Adrenal gland (tissue), 12 donors: ENCODE results near the gene GDF9. TPM values are rescaled to one million over a fixed set of nuclear protein-coding genes. Genes with fewer than 3 reads are reported as not detected.

Experiments
- DNase-seq, 7 donors: peaks; one replicate each; pipeline ENCODE4 v3.0.0-alpha.2; 2019 to 2020
- H3K27ac ChIP-seq, 5 donors: fragments of 200-600 bp; sonication (generic) in 4 of 5; 1 replicate in 3 of 5; 2 replicates in 2 of 5; pipeline versions ENCODE4 v1.5.1 to v1.8.0; 2016 to 2020; ENCODE audit warnings: mild to moderate bottlenecking in 1 of 5
- H3K27me3 ChIP-seq: fragments of 200-600 bp; 2 replicates; pipeline ENCODE4 v1.8.0; 2021
- H3K36me3 ChIP-seq, 2 donors: fragments of 200-600 bp; replicated peaks in 1 of 2; 1 replicate in 1 of 2; 2 replicates in 1 of 2; pipeline versions ENCODE4 v1.5.1 to v1.8.0; 2018 to 2022
- H3K4me1 ChIP-seq, 2 donors: fragments of 200-600 bp; replicated peaks in 1 of 2; 1 replicate in 1 of 2; 2 replicates in 1 of 2; pipeline versions ENCODE4 v1.5.1 to v1.8.0; 2018 to 2021
- H3K4me3 ChIP-seq, 4 donors: fragments of 200-600 bp; sonication (generic) in 3 of 4; one replicate each; pipeline ENCODE4 v1.5.1; 2016 to 2018
- H3K9me3 ChIP-seq, 3 donors: fragments of 200-600 bp; sonication (generic) in 1 of 3; replicated peaks in 1 of 3; 1 replicate in 2 of 3; 2 replicates in 1 of 3; pipeline versions ENCODE4 v1.5.1 to v1.8.0; 2016 to 2021
- CTCF ChIP-seq, 6 experiments: fragments of 450-650 bp in 4 of 6; fragments of 200-600 bp in 2 of 6; sonication (generic) in 1 of 6; IDR thresholded peaks; 1 replicate in 5 of 6; 2 replicates in 1 of 6; pipeline versions ENCODE4 v1.5.1 to v1.8.0; 2016 to 2021; ENCODE audit warnings: antibody characterized with exemption in 6 of 6, mild to moderate bottlenecking in 2 of 6, moderate library complexity in 1 of 6
- POLR2A ChIP-seq, 2 donors: fragments of 450-650 bp; IDR thresholded peaks; one replicate each; pipeline ENCODE4 v1.6.1; 2017; ENCODE audit warnings: antibody characterized with exemption in 2 of 2, mild to moderate bottlenecking in 2 of 2, moderate library complexity in 1 of 2
- WGBS, 4 donors: extraction: QIAGEN DNeasy Blood & Tissue Kit in 2 of 4; methylation state at CpG; one replicate each; pipeline versions ENCODE4 v1.1.5 to v1.1.7; 2013 to 2017; 5-methylcytosine and 5-hydroxymethylcytosine counted together
- intact Hi-C, 2 donors: fragments of 100-400 bp; cut with DNase I; formaldehyde crosslinking; loops; one replicate each; pipeline versions ENCODE4 v1.14.1 to v1.15.0; 2022 to 2023
- polyA plus RNA-seq, 3 donors: library from polyadenylated mRNA; stranded (reverse); fragments of 200-250 nt in 2 of 3; fragments of 350-450 nt in 1 of 3; fragmentation: Illumina TruSeq in 1 of 3; extraction: RNeasy Lipid Tissue Mini Kit (QIAGEN cat#74804) in 1 of 3; gene quantifications; one replicate each; pipeline ENCODE4 v1.2.3, GENCODE V29; 2013 to 2014
- total RNA-seq, 9 donors: library from RNA; depleted of rRNA in 4 of 9; stranded (reverse); fragments of >200 nt in 4 of 9; fragments of 120-200 nt in 1 of 9; fragmentation: NEBNext Ultra II Directional in 1 of 9; extraction: Animal tissue kit (Norgen Biotek cat#: 25700) in 1 of 9; gene quantifications; one replicate each; pipeline versions ENCODE4 v1.1.0 to v1.2.4, GENCODE V29; 2013 to 2023
- donor health status: healthy with polysubstance abuse.
- donor health status: Bipolar disorder and iron deficiency.
- donor health status: DM: yes; HTN: yes; CAD: no.
- donor health status: DM: no; HTN: no; CAD: no.
- donor health status: DM: no; HTN: no; CAD: no.
- donor health status: DM: yes; HTN: yes; CAD: no.

The GDF9 gene
- total and polyA plus RNA-seq, 12 donors, result 0.41 to 1.4 (median 0.83) TPM

GRCh38 chr5:132898094-132898493, 31.8 kb upstream of the GDF9 start:
- WGBS, 4 donors, result 64 to 71% (median 67%) methylated on average over 3 of the region's 3 CpGs
- intact Hi-C loops, result loop anchor here in 1 of 2 donors (10.0 kb wide), 1 partner anchor 47 kb away; no protein-coding TSS in a partner anchor
- DNase-seq, result no peak
- H3K9me3 ChIP-seq, result no peaks in the 10 kb centered on the region
- H3K27ac ChIP-seq, result peak overlapping the region in 1 of 5 donors; percentile 59
- H3K4me1 ChIP-seq, result peaks cover 17 to 30% of the 10 kb centered on the region in 2 donors
- H3K4me3 ChIP-seq, result no peak overlapping the region
- TF ChIP-seq POLR2A (IDR thresholded peaks at IDR 0.05) (no peak), CTCF (IDR thresholded peaks at IDR 0.05) (no peak)
- no peaks in the 10 kb centered on the region for H3K27me3 ChIP-seq
- peaks cover 0 to 68% of the 10 kb centered on the region in 2 donors for H3K36me3 ChIP-seq

GRCh38 chr5:132896685-132897084, 30.4 kb upstream of the GDF9 start:
- intact Hi-C loops, result loop anchor here in 1 of 2 donors (10.0 kb wide), 1 partner anchor 48 kb away; no protein-coding TSS in a partner anchor
- Histone ChIP-seq H3K36me3 (peaks cover 0 to 77% of the 10 kb centered on the region in 2 donors), H3K4me3 (no peak overlapping the region), H3K27me3 (no peaks in the 10 kb centered on the region), H3K4me1 (peaks cover 17 to 30% of the 10 kb centered on the region in 2 donors), H3K9me3 (no peaks in the 10 kb centered on the region), H3K27ac (peak overlapping the region in 3 of 5 donors; percentile 48 to 59 (median 50))
- 80 to 88% (median 82%) methylated on average over 7 of the region's 7 CpGs for WGBS, 4 donors
- no peak for DNase-seq
- no peak for TF ChIP-seq CTCF (IDR thresholded peaks at IDR 0.05)
- TF ChIP-seq POLR2A (IDR thresholded peaks at IDR 0.05), result no peak

- Histone ChIP-seq H3K27me3 (no peaks in the 10 kb centered on the region), H3K27ac (peak overlapping the region in 3 of 5 donors; percentile 48 to 59 (median 50)), H3K36me3 (peaks cover 0 to 77% of the 10 kb centered on the region in 2 donors), H3K4me1 (peaks cover 17 to 39% of the 10 kb centered on the region in 2 donors), H3K4me3 (no peak overlapping the region), H3K9me3 (no peaks in the 10 kb centered on the region)
- WGBS, 4 donors, result 41 to 60% (median 46%) methylated on average over 4 of the region's 4 CpGs
- peak in 3 of 7 donors; percentile 25 to 47 (median 30) for DNase-seq
- intact Hi-C loops, result loop anchor here in 1 of 2 donors (10.0 kb wide), 1 partner anchor 49 kb away; no protein-coding TSS in a partner anchor
- TF ChIP-seq POLR2A (IDR thresholded peaks at IDR 0.05) (no peak), CTCF (IDR thresholded peaks at IDR 0.05) (no peak)
Measured at GRCh38 chr5:132895719-132896305, 29.5 kb upstream of the GDF9 start.

- peaks cover 0 to 86% of the 10 kb centered on the region in 2 donors for H3K36me3 ChIP-seq
- WGBS, 4 donors, result 85 to 93% (median 91%) methylated on average over 4 of the region's 4 CpGs
- no peak overlapping the region for H3K27ac ChIP-seq
- no peaks in the 10 kb centered on the region for H3K9me3 ChIP-seq
- DNase-seq, result no peak
- TF ChIP-seq POLR2A (IDR thresholded peaks at IDR 0.05), result no peak
- no peak for TF ChIP-seq CTCF (IDR thresholded peaks at IDR 0.05)
- no peaks in the 10 kb centered on the region for H3K27me3 ChIP-seq
- intact Hi-C loops, result loop anchor here in 1 of 2 donors (10.0 kb wide), 1 partner anchor 54 kb away; no protein-coding TSS in a partner anchor
- peaks cover 5 to 28% of the 10 kb centered on the region in 2 donors for H3K4me1 ChIP-seq
- no peak overlapping the region for H3K4me3 ChIP-seq
Measured at GRCh38 chr5:132890817-132891216, 24.5 kb upstream of the GDF9 start.
